ENCODE data around the gene DAAM1. TPM values are rescaled to one million over a fixed set of nuclear protein-coding genes. Genes with fewer than 3 reads are reported as not detected.
A peak's percentile ranks its signal among the peaks of the same experiment; 100 is the strongest.

DAAM1 gene
- total RNA-seq, 1 experiment from 2014 or later: 4.5 TPM

DNA sequence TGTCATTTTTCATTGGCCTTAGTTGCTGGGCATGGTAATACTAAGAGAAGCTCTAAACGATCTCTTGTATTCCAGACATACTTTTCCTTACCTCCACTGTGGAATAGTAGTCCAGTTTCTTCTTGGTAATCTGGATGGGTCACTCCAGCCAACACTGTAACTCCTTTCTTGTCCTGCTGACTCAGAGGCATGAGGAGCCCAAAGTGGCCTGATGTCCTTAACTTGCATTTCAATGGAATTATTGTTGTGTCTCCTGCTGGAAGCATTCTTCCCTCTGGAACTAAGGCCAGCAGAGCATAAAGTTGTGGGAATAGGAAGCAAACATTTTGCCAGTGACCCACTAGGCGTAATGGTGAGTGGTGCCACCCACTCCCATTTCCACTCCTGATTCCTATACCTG lies 33.1 kb downstream of the DAAM1 start:
- DNase-seq (ENCODE audit: low spot score): no peak

DNA sequence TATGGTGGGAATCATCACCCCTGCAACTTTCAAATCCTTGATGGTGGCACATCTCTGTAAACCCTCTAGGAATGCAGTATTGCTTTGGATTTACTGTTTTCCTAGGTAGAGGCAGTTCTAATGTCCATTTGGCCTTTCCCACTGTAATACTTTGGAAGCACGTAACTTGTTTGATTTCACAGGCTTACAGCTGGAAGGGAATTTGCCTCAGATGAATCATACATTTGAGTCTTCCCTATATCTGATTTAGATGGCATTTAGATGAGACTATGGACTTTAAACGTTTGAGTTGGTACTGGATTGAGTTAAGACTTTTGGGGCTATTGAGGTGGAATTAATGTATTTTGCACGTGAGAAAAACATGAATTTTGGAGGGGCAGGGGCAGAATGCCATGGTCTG lies 35.9 kb downstream of the DAAM1 start:
- DNase-seq (ENCODE audit: low spot score): no peak

DNA sequence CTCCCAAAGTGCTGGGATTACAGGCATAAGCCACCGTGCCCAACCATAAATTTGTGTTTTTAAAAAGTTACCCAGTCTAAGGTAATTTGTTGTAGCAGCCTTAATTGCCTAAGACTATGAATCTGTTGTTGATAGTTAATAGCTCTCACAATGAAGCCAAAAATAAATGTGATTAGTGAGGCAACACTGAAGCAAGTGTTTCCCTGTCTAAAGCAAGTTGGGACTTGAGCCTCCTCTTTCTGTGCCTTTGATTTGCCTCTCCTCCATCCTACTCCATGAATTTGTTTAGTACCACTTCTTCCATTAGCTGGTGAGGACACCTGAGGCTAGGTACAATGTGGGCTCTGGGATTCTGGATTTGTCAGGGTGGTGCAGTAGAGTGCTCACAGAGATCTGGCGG lies 36.8 kb downstream of the DAAM1 start:
- no peak for DNase-seq (ENCODE audit: low spot score)

DNA sequence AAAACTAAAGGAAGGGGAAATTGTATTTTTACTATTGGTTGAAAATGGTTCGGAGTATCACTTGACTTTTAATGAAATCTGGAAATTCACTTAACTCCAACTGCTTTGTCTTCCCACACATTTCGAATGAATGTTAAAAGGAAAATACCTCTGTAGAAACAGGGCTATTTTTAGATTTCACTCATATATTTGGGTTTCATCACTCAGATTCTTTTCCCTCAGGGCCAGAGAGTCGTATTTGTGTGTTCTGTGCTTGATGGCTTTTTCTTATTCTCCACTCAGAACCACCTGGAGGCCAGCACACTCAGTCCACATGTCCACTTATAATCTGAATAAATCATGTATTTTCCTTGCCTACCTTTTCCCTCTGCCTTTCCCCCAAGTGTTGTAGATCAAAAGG lies 40.0 kb downstream of the DAAM1 start:
- no peak for DNase-seq (ENCODE audit: low spot score)

DNA sequence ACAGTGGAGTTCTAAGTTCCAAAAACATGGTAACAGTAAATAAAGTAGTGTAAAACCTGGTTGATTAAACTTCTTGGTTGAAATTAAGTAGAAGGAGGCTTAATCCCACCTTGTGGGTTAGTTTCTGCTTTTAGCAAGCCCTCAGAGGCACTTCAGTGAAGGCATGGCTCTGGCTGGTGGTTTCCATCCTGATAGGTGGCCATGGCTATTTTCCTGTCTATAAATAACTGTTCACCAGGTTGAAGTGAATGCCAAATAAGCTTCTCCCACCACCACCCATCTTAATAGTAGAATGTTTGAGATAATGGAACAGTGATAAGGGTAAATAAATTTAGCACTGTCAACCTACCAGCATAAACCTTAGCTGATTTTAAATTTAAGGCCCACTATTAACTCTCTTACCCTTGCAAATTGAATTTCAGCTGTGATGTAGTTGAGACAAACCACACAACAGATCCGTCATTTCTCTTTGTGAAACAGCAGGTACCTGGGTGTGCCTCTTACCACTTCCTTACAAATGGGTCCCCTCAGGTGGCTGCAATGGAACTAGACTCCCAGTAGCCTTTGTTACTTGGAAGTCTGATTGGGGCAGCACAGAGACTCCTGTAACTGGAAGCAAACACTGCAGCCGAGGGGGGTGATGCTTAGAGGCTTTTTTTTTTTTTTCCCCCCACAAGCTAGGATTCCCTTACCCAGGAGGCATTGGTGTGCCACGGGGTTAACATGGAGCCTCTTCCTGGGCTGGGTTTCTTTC lies 41.4 kb downstream of the DAAM1 start:
- no peak for DNase-seq (ENCODE audit: low spot score)

DNA sequence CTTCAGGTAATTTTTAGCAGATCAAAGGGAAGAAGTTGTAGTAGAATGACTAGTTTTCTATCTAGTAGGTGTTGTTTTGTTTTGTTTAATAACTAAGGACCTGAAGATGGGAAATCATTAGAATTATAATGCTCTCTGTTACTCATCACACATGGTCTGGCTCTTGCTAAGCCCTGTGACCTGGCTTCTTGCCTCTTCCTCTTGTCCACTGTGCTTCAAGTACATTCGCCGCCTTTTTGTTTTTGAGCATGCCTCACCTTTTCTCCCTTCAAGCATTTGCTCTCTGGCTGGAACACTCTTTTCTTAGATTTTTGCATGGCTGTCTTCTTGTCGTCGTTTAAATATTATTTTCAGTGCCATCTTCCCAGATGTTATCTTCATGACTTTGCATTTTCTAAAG lies 47.7 kb downstream of the DAAM1 start:
- DNase-seq (ENCODE audit: low spot score): no peak

DNA sequence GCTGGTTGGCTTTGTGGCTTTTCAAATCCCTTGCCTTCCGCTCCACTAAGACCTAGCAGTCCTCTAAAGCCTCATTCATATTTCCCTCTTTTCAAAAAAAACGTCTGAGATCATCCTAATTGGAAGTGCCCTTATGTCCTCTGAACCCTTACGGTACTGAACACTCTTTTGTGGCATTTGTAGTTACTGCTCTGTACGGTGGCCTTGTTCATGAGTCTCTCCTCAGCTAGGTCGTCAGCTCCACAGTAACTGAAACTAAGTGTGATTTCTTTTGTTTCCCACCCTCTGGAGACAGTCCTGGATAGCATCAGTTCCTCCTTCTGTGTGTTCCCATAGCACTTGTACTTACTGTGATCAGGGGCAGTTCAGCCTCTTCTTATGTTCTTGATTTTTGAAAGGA lies 49.7 kb downstream of the DAAM1 start:
- no peak for DNase-seq (ENCODE audit: low spot score)

DNA sequence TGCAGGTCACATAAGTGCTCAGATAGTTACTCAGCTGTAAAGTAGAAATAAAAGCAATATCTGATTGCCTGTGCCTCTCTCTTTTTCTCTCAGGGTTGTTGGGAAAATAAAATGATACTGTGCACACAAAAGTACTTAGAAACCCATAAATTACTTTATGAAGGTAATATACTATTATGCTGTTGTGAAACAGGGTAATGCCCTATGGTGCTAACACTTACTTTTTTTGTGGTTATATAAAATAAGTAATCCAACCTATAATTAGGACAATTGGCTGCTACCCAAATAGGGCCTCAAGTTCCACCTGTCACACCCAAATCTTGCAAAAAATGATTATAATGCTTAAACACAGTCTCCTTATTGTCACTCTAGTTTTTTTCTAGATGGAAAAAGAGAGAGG lies 50.6 kb downstream of the DAAM1 start:
- no peak for DNase-seq (ENCODE audit: low spot score)

DNA sequence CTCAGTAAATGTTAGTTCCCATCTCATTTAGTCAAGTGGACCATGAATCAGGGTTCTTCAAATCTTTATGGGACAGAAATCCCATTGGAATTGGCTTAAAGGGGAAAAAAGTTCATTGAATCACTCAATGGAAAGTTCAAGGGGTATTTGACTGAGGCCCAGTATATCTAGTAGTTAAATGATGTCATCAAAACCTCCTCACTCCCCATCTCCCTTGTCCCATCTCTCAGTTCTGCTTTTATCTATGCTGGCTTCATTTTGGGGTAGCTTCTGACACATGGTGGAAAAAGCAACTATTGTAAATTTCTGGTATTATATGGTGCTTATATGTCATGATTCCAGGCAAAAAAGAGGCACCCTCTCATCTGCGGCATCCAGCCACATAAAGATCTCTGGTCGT lies 51.9 kb downstream of the DAAM1 start:
- no peak for DNase-seq (ENCODE audit: low spot score)

DNA sequence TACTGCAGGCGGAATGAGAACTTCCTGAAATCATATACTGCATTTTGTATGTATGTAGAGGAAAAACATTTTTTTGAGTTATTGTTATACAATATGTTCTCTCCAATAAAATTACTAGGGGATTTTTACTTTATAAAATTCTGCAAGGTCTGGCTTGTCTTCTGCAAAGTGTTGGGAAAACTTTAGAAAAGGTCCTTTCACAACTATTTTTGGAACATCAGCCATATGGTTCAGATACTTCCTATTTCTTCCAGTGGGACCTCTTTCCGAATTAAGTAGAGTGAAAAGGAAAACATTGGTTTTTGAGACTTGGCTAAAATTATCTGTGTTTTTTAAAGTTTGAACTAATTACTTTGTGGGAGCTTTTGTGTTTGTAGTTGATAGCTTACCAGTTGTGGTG lies 52.7 kb downstream of the DAAM1 start:
- DNase-seq (ENCODE audit: low spot score): no peak

DNA sequence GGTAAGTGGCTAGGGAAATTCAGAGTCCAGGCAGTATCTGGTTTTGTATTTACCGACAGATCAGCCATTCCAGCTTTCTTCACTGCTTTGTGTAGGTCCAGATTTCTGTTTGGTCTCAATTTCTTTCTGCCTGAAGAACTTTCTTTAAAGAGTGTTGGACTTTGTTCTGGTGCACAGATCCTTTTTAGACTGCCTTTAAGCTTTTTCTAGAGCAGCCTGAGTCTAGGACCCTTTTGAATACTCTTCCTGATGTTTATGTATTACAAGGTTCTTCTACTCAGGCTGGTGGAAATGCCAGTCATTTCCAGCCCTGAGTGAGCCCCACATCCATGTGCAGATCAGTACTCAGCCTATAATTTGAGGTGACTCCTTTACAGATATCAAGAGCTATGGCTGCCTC lies 54.7 kb downstream of the DAAM1 start:
- DNase-seq (ENCODE audit: low spot score): no peak

DNA sequence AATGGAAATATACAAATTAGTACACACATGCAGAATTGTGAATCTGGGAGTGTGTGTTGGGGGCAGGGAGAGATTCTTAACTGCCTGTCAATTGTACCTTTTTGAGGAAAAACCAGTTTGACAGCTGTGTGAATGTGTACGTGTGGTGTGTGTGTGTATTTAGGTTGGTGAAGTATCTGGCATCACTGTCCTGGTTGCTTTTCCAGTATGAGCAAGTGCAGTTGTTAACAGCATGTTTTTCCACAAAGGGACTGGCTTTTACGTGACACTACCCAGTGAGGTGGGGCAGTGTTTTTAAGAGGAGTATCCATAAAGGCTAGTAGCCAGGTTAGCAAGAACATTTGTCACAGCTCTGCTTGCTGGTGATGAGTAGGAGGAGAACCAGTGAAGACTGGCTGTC lies 56.1 kb downstream of the DAAM1 start:
- DNase-seq (ENCODE audit: low spot score): no peak

DNA sequence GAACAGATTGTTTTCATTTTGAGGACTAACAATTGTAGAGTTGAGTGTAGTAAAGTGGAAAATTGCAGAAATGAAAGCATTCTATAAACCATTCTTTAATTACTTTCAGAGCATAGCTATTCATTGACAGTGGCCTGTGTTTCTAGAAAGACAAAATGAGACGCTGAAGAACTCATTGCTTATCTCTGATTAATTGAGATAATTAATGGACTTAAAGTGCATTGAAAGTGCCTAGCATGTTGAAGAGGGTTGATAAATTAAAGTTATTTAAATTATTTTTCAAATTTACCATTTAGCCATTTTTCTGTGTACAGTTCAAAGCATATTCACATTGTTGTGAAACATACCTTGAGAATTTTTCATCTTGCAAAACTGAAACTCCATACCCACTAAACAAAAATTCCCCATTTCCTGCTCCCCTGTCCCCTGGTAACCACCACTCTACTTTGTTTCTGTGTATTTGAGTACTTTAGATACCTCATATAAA lies 57.4 kb downstream of the DAAM1 start:
- no peak for DNase-seq (ENCODE audit: low spot score)

DNA sequence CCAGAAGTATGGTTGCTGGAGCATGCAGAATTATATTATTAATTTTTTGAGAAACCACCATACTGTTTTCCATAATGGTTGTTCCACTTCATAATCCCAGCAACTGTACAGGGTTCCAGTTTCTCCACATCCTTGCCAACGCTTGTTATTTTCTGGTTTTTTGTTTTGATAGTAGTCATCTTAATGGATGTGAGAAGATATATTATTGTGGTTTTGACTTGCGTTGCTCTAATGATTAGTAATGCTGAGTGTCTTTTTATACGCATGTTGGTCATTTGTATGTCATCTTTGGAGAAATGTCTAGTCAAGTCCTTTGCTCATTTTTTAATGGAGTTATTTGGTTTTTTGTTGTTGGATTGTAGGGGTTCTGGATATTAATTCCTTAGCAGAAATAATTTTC lies 58.1 kb downstream of the DAAM1 start:
- DNase-seq (ENCODE audit: low spot score): no peak

DNA sequence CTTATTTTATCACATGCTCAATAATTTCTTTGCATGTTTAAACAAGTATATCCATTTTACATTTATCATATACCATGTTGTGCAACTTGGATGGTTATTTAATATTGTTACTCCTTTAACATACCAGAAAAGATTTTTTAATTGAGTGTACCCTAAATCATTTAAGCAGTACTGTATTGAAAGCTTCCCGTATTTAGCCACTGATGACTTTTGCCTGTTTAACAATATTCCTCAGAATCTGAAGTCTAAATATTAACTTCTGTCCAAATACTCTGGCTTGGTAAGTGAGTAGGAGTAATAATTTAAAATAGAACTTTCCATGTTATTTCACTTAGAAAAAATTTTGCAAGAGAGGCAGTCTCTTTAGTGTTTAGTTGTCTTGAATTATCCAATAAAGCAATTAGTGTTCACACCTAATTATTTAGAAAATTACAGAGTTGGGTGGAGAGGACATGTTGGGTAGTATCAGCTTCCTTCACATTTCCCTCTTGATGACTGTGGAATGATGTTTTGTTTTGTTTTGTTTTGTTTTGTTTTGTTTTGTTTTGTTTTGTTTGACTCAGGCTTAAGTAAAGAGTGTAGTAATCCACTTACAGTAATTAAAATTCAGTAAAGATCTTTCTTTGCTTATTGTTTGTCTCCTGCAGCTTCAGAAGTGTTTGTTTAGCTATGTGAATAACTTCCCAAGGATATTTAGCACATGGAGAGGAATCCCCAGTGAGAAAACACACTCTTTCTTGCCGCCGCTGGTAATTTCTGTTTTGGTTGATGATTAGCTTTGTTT lies 59.5 kb downstream of the DAAM1 start:
- DNase-seq (ENCODE audit: low spot score): no peak

DNA sequence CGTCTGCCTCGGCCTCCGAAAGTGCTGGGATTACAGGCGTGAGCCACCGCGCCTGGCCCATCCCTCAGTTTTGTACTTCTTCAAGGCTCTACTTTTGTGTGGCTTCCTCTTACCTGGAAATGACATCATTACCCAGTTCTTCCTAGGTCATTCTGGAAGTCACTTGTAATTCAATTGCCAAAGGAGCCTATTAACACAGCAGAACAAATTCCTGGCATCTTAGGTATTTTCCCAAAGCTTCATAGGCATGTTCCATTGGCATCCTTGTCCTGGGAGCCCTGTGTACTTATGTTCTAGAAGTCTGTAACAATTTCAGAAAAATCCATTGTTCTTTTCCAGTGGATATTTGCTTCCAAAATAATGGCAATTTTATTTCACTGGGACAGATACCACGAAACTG lies 60.6 kb downstream of the DAAM1 start:
- no peak for DNase-seq (ENCODE audit: low spot score)

DNA sequence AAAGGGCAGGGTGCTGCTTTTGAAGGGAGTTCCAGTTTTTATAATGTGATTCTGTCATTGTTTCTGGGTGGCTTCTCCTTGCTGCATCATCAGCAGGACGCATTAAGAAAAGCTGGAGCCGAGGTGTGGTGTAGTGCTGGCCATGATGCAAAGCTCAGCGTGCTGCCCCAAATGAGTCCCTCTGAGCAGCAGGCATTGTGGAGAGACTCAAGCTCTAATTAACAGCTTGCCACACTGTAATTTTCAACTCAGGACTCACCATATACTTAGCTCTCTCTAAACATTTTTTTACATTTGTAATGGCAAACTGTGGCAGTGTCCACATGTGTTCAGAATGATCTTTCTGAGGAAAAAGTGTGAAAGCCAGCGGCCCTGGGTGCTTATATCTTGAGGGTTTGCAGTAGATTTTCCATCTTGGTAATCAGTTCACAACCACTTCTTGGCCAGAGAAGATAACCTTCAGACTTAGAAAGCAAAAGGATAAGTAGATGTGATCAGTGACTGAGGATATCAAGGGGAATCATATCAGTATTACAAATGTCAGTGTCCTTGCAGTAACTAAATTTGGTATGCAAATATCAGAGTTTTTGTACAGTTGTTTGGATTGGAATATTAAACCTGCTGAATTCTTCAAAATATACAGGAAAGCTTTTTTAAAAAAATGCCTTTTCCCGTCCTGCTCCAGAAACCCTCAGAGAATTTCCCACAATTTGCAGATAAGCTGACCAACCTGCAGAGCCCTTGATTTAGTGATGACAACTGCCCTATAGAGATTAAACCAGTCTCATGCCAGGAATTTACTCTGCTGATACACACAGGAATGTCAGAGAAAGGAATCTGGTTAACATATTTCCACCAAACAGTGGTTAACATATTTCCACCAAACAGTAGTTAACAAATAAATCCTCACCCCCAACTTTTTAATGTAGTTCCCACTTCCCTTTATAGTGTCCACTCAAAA lies 63.6 kb downstream of the DAAM1 start:
- DNase-seq (ENCODE audit: low spot score): peak; percentile 31

DNA sequence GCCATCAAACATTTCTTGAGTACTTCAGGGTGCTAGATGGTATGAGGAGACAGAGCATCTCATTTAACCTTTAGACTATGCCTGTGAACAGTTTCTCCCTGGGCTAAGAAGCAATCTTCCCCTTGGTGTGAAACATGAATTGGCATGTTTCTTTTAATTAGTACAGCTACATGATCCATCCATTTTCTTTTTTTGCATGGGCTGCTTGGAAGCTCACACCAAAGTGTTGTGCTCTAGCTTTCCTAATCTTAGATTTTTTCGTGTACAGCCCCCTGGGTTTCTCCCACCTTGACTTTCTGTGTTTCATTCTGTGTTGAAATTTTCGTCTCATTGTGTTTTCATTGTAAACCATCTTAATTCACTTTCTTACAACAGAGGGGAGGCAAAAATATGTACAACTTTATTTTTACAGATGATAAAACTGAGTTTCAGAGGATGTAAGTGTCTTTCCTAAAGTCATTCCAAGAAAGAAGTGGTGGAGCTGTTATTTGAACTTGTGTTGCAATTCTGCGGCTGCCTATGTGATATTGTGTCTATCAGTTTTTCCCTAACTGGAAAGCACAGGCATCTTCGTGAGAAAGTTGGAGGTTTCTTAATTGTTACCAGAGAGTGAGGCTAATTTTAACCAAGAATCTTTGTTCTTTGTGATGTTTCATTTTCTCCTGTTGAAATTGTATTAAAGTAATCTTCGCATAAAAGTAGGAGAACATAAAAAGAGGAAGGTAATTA lies 64.5 kb downstream of the DAAM1 start:
- no peak for DNase-seq (ENCODE audit: low spot score)

DNA sequence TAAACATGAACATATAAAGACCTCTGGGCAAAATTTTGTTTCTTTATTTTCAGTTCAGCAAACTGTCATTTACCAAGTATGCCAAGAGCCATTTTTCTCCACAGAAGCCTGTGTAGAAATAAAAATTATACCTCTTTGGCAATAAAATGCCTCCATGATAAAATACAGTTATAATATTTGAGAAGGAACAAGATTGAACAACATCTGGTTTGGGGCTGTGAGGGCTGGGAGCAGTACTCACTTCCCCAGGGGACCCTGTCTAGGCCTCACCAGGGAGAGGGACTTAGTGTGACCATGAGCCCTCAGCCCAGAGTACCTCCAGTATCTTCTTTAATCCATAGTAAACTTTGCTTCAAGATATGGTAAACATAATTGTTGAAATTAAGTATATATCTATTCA lies 65.1 kb downstream of the DAAM1 start:
- no peak for DNase-seq (ENCODE audit: low spot score)

DNA sequence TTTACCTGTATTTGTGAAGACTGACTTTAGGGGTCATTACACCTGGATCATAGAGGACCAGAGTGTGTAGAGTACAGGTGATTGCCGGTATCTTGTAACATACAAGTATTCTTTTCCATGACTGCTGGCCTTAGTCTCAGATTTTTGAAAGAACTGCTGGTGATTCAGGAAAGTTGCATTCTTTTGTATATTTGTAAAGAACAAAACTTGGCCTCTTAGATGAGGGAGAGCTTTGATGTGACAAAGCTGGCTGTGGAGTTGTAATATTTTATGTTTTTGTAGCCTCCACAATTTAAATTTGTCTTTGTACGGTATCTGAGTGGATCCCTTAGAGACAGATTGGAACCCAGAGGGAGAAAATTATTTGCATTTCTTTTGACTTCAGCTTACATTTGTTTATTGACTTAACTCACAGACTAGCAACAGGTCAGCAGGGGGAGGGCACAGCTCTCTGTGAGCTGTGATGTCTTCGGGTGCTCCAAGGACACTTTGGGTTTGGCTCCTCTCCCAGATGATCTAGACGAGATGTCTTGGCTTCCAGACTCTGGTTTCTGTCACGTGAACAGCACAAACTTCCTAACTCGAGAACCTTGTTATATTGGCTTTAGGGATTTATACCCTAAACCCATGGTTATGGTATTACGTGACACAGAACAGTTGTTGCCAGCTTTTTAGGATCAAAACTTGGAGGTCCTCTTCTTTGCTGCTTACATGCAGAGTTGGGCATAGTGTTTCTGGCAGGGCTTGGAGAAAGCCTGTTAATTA lies 65.9 kb downstream of the DAAM1 start:
- peak; percentile 94 for DNase-seq (ENCODE audit: low spot score)

All from H4 (cell line).